Measurements from ENCODE around the gene ACYP2.

Gene ACYP2

DNA sequence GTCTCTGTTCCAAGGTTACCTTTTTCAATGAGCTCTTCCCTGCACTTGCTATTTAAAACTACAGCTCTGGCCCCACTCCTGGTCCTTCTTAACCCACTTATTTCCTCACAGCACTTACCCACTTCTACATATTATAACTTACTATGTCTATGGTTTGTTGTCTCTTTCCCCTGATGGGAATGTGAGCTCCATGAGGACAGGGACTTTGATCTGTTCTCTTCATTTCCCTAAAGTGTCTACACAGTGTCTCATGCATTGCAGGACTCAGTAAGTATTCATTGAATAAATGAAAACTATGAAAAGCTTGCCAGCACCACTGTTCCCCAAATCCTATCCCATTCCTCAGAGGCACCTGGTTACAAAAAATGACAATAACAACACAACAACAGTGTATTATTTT lies 18.3 kb upstream of the ACYP2 start:
- TF ChIP-seq TAF1 (IDR thresholded peaks at IDR 0.05; ENCODE audit: borderline replicate concordance, insufficient read depth, low read length) (no peak), FOXP2 (optimal IDR thresholded peaks at IDR 0.05; ENCODE audit: borderline replicate concordance, extremely low read depth, extremely low read length, insufficient read depth) (no peak), POLR2AphosphoS5 (IDR thresholded peaks at IDR 0.05; ENCODE audit: low read depth, low read length) (no peak), SIN3A (IDR thresholded peaks at IDR 0.05; ENCODE audit: borderline replicate concordance, insufficient read depth, low read length) (no peak)
- TF ChIP-seq, protein P1, sequence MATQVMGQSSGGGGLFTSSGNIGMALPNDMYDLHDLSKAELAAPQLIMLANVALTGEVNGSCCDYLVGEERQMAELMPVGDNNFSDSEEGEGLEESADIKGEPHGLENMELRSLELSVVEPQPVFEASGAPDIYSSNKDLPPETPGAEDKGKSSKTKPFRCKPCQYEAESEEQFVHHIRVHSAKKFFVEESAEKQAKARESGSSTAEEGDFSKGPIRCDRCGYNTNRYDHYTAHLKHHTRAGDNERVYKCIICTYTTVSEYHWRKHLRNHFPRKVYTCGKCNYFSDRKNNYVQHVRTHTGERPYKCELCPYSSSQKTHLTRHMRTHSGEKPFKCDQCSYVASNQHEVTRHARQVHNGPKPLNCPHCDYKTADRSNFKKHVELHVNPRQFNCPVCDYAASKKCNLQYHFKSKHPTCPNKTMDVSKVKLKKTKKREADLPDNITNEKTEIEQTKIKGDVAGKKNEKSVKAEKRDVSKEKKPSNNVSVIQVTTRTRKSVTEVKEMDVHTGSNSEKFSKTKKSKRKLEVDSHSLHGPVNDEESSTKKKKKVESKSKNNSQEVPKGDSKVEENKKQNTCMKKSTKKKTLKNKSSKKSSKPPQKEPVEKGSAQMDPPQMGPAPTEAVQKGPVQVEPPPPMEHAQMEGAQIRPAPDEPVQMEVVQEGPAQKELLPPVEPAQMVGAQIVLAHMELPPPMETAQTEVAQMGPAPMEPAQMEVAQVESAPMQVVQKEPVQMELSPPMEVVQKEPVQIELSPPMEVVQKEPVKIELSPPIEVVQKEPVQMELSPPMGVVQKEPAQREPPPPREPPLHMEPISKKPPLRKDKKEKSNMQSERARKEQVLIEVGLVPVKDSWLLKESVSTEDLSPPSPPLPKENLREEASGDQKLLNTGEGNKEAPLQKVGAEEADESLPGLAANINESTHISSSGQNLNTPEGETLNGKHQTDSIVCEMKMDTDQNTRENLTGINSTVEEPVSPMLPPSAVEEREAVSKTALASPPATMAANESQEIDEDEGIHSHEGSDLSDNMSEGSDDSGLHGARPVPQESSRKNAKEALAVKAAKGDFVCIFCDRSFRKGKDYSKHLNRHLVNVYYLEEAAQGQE (IDR thresholded peaks at IDR 0.05; ENCODE audit: insufficient read depth in 1 of 2, low read depth in 2 of 2, low read length in 2 of 2), result no peak

DNA sequence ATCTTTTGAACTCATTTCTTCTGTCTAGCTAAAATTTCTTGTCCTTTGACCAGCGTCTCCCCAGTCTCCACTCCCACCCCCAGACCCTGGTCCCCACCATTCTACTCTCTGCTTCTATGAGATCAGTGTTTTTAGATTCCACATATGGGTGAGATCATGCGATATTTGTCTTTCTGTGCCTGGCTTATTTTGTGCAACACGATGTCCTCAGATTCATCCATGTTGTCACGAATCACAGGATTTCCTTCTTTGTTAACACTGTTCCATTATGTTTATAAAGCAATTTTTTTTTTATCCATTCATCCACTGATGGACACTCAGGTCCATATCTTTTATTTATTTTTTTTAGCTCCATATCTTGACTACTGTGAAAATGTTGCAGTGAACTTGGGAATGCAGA lies 16.0 kb upstream of the ACYP2 start:
- no peak for TF ChIP-seq FOXP2 (optimal IDR thresholded peaks at IDR 0.05; ENCODE audit: borderline replicate concordance, extremely low read depth, extremely low read length, insufficient read depth)
- TF ChIP-seq, protein P1 (IDR thresholded peaks at IDR 0.05; ENCODE audit: insufficient read depth in 1 of 2, low read depth in 2 of 2, low read length in 2 of 2), result no peak
- TF ChIP-seq SIN3A (IDR thresholded peaks at IDR 0.05; ENCODE audit: borderline replicate concordance, insufficient read depth, low read length), result no peak
- TF ChIP-seq POLR2AphosphoS5 (IDR thresholded peaks at IDR 0.05; ENCODE audit: low read depth, low read length), result no peak
- TF ChIP-seq TAF1 (IDR thresholded peaks at IDR 0.05; ENCODE audit: borderline replicate concordance, insufficient read depth, low read length), result no peak

DNA sequence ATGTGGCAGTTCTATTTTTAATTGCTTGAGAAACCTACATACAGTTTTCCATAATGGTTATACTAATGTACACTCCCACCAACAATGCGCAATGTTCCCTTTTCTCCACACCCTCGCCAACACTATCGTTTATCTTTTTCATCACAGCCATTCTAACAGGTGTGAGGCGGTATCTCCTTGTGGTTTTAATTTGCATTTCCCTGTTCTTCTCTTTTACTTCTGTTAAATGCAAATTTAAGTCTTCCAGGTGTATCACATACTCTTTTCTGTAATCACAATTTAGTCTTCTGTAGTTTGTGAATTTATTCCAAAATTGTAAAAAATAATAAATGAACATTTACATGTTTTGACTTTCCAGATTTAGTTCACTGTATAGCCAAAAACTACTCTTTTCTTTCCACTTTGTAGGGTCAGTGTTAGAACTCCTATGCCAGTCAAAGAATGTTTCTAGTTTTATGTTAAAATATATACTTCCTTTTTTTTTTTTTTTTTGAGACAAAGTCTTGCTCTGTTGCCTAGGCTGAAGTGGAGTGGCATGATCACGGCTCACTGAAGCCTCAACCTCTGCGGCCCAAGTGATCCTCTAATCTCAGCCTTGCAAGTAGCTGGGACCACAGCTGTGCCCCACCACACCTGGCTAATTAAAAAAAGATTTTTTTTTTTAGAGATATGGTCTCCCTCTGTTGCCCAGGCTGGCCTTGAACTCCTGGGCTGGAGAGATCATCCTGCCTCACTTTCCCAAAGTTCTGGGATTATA lies 15.4 kb upstream of the ACYP2 start:
- TF ChIP-seq, protein P1 (IDR thresholded peaks at IDR 0.05; ENCODE audit: insufficient read depth in 1 of 2, low read depth in 2 of 2, low read length in 2 of 2), result no peak
- TF ChIP-seq TAF1 (IDR thresholded peaks at IDR 0.05; ENCODE audit: borderline replicate concordance, insufficient read depth, low read length) (no peak), SIN3A (IDR thresholded peaks at IDR 0.05; ENCODE audit: borderline replicate concordance, insufficient read depth, low read length) (no peak)

DNA sequence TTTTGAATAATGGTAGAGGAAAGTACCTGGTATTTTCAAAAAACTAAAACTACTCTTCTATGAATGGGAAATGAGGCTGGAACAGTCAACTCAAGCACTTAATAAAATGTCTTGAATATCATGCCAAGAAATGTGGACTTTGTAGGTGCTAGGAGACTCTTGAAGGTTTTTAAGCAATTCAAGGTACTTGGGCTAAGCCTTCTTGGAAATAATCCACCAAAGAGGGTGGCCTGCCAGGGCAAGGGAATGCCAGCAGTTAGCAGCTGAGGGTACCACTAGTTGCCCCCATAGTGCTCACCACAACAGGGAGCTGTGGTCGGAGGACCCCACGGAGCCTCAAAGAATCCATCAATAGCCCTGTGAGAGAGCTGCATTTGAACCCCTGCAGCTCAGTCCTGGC lies 14.6 kb upstream of the ACYP2 start:
- TF ChIP-seq, protein P1 (IDR thresholded peaks at IDR 0.05; ENCODE audit: insufficient read depth in 1 of 2, low read depth in 2 of 2, low read length in 2 of 2), result no peak
- no peak for TF ChIP-seq FOXP2 (optimal IDR thresholded peaks at IDR 0.05; ENCODE audit: borderline replicate concordance, extremely low read depth, extremely low read length, insufficient read depth)
- TF ChIP-seq POLR2AphosphoS5 (IDR thresholded peaks at IDR 0.05; ENCODE audit: low read depth, low read length), result no peak
- no peak for TF ChIP-seq SIN3A (IDR thresholded peaks at IDR 0.05; ENCODE audit: borderline replicate concordance, insufficient read depth, low read length)
- TF ChIP-seq TAF1 (IDR thresholded peaks at IDR 0.05; ENCODE audit: borderline replicate concordance, insufficient read depth, low read length), result no peak

All from PFSK-1 (cell line).